ENCODE data around the gene PSME3IP1. TPM values are rescaled to one million over a fixed set of nuclear protein-coding genes. Genes with fewer than 3 reads are reported as not detected.

The PSME3IP1 gene
- total RNA-seq, 1 donor from 2014 or later: 92.2 TPM

GRCh38 chr16:57169327-57169726, 16.5 kb downstream of the PSME3IP1 start:
- no peak for DNase-seq (ENCODE audit: low read depth)

GRCh38 chr16:57167953-57168352, 17.9 kb downstream of the PSME3IP1 start:
- peak; percentile 82 for DNase-seq (ENCODE audit: low read depth)

GRCh38 chr16:57167538-57167937, 18.3 kb downstream of the PSME3IP1 start:
- DNase-seq (ENCODE audit: low read depth): no peak

- DNase-seq (ENCODE audit: low read depth): peak; percentile 55
Observed at GRCh38 chr16:57166951-57167350, 18.9 kb downstream of the PSME3IP1 start.

- DNase-seq (ENCODE audit: low read depth): no peak
Observed at GRCh38 chr16:57166451-57166850, 19.4 kb downstream of the PSME3IP1 start.

- DNase-seq (ENCODE audit: low read depth): no peak
Observed at GRCh38 chr16:57165938-57166337, 19.9 kb downstream of the PSME3IP1 start.

GRCh38 chr16:57165483-57165882, 20.4 kb downstream of the PSME3IP1 start:
- no peak for DNase-seq (ENCODE audit: low read depth)

- DNase-seq (ENCODE audit: low read depth): no peak
Observed at GRCh38 chr16:57163842-57164241, 22.0 kb downstream of the PSME3IP1 start.

GRCh38 chr16:57159447-57159846, 26.4 kb downstream of the PSME3IP1 start:
- DNase-seq (ENCODE audit: low read depth): no peak

- no peak for DNase-seq (ENCODE audit: low read depth)
Observed at GRCh38 chr16:57157533-57157932, 28.3 kb downstream of the PSME3IP1 start.

GRCh38 chr16:57156351-57156703, 29.5 kb downstream of the PSME3IP1 start:
- DNase-seq (ENCODE audit: low read depth): no peak

- no peak for DNase-seq (ENCODE audit: low read depth)
Observed at GRCh38 chr16:57155702-57156350, 30.0 kb downstream of the PSME3IP1 start.

GRCh38 chr16:57153841-57154240, 32.0 kb downstream of the PSME3IP1 start:
- DNase-seq (ENCODE audit: low read depth): no peak

- no peak for DNase-seq (ENCODE audit: low read depth)
Observed at GRCh38 chr16:57152096-57153093, 33.4 kb downstream of the PSME3IP1 start.

- DNase-seq (ENCODE audit: low read depth): no peak
Observed at GRCh38 chr16:57151369-57151768, 34.5 kb downstream of the PSME3IP1 start.

- peak; percentile 32 for DNase-seq (ENCODE audit: low read depth)
Observed at GRCh38 chr16:57150682-57151330, 35.0 kb downstream of the PSME3IP1 start.

GRCh38 chr16:57149391-57149790, 36.4 kb downstream of the PSME3IP1 start:
- DNase-seq (ENCODE audit: low read depth): no peak

- DNase-seq (ENCODE audit: low read depth): no peak
Observed at GRCh38 chr16:57148481-57148880, 37.4 kb downstream of the PSME3IP1 start.

GRCh38 chr16:57147381-57148221, 38.2 kb downstream of the PSME3IP1 start:
- no peak for DNase-seq (ENCODE audit: low read depth)

GRCh38 chr16:57146735-57147134, 39.1 kb downstream of the PSME3IP1 start:
- no peak for DNase-seq (ENCODE audit: low read depth)

- no peak for DNase-seq (ENCODE audit: low read depth)
Observed at GRCh38 chr16:57146040-57146647, 39.7 kb downstream of the PSME3IP1 start.

Data from renal cortical epithelial cell (primary cell).